SK-N-SH (cell line): ENCODE results near the gene DNAJC10. TPM values are rescaled to one million over a fixed set of nuclear protein-coding genes. Genes with fewer than 3 reads are reported as not detected.
"Not testable (repeated sequence)": the region's sequence is repeated elsewhere in the genome, so short reads cannot be mapped to it uniquely, and the experiment has no call there.

Experiments
- CTCF ChIA-PET: fragments of 300-600, 350-600 bp; formaldehyde crosslinking; extraction: SDS; loops from one replicate; lab custom pipeline; 2021; lab: Yijun Ruan, JAX
- POLR2A ChIA-PET: fragments of 350-600 bp; sonication (Branson Sonifier 250); formaldehyde crosslinking; extraction: SDS; loops from one replicate; lab custom pipeline; 2020; ENCODE audit warnings: antibody characterized with exemption, inconsistent platforms; lab: Yijun Ruan, JAX
- DNase-seq: peaks from one replicate; pipeline ENCODE4 v3.0.0; 2012
- H2AFZ ChIP-seq: fragments of 200-600 bp; sonication (generic); 2 replicates; pipeline ENCODE4 v1.8.1; 2016; ENCODE audit warnings: antibody characterized with exemption, mild to moderate bottlenecking, low read depth
- H3F3A ChIP-seq: fragments of 200-600 bp; sonication (generic); replicated peaks from 2 replicates; pipeline ENCODE3; 2016; ENCODE audit warnings: antibody characterized with exemption, mild to moderate bottlenecking; ENCODE audit not compliant: insufficient read depth
- H3K27ac ChIP-seq, 2 experiments: fragments of 200-500 bp in 1 of 2; fragments of 200-600 bp in 1 of 2; sonication (Bioruptor generic) in 1 of 2; sonication (generic), shearing (Covaris generic) in 1 of 2; 2 replicates each; pipeline versions ENCODE4 v1.5.1 to v1.6.1; 2014 to 2016; ENCODE audit warnings: low read depth in 2 of 2, inconsistent platforms in 1 of 2, low read length in 1 of 2, mild to moderate bottlenecking in 1 of 2, mixed read lengths in 1 of 2
- H3K27me3 ChIP-seq: fragments of 200-600 bp; sonication (generic), shearing (Covaris generic); 2 replicates; pipeline ENCODE4 v1.6.1; 2016; ENCODE audit warnings: mixed run types; ENCODE audit not compliant: insufficient read depth
- H3K36me3 ChIP-seq, 2 experiments: fragments of 200-500 bp in 1 of 2; fragments of 200-600 bp in 1 of 2; sonication (Bioruptor generic) in 1 of 2; sonication (generic) in 1 of 2; replicated peaks in 1 of 2; 2 replicates each; pipeline versions ENCODE3 to v1.5.1; 2014 to 2016; ENCODE audit warnings: low read length in 1 of 2, mild to moderate bottlenecking in 1 of 2; ENCODE audit not compliant: insufficient read depth in 2 of 2, control insufficient read depth in 1 of 2
- H3K4me1 ChIP-seq, 2 experiments: fragments of 200-500 bp in 1 of 2; fragments of 200-600 bp in 1 of 2; sonication (Bioruptor generic) in 1 of 2; sonication (generic), shearing (Covaris generic) in 1 of 2; 2 replicates each; pipeline versions ENCODE4 v1.5.1 to v1.6.1; 2014 to 2016; ENCODE audit warnings: low read depth in 1 of 2, low read length in 1 of 2, mixed run types in 1 of 2; ENCODE audit not compliant: insufficient read depth in 2 of 2, control insufficient read depth in 1 of 2
- H3K4me2 ChIP-seq: fragments of 200-600 bp; sonication (generic), shearing (Covaris generic); 2 replicates; pipeline ENCODE4 v1.6.1; 2017; ENCODE audit warnings: mixed run types
- H3K4me3 ChIP-seq, 2 experiments: fragments of 200-500 bp in 1 of 2; fragments of 200-600 bp in 1 of 2; sonication (Bioruptor generic) in 1 of 2; sonication (generic), shearing (Covaris generic) in 1 of 2; 2 replicates each; pipeline versions ENCODE4 v1.5.1 to v1.8.1; 2014 to 2016; ENCODE audit warnings: low read depth in 2 of 2, inconsistent platforms in 1 of 2, low read length in 1 of 2, mild to moderate bottlenecking in 1 of 2, mixed read lengths in 1 of 2, moderate library complexity in 1 of 2
- H3K79me2 ChIP-seq: fragments of 200-600 bp; sonication (generic); 2 replicates; pipeline ENCODE4 v1.8.1; 2017; ENCODE audit warnings: mild to moderate bottlenecking; ENCODE audit not compliant: insufficient read depth
- H3K9ac ChIP-seq: fragments of 200-600 bp; sonication (generic); 2 replicates; pipeline ENCODE4 v1.6.1; 2017; ENCODE audit warnings: mixed run types
- H3K9me2 ChIP-seq: fragments of 200-600 bp; sonication (generic); 2 replicates; pipeline ENCODE4 v1.6.1; 2017; ENCODE audit warnings: mixed run types
- H3K9me3 ChIP-seq: fragments of 200-600 bp; sonication (generic); 2 replicates; pipeline ENCODE4 v1.6.1; 2017; ENCODE audit warnings: mixed run types, mild to moderate bottlenecking, moderate library complexity
- H4K20me1 ChIP-seq: fragments of 200-600 bp; sonication (generic); 2 replicates; pipeline ENCODE4 v1.6.1; 2017; ENCODE audit warnings: mild to moderate bottlenecking, mixed run types; ENCODE audit not compliant: insufficient read depth
- ELF1 ChIP-seq: IDR thresholded peaks from 2 replicates; pipeline ENCODE4 v1.4.0; 2012
- EP300 ChIP-seq, 2 experiments: IDR thresholded peaks; 2 replicates each; pipeline versions ENCODE4 v1.4.0 to v1.6.1; 2012; ENCODE audit warnings: borderline replicate concordance in 1 of 2, low read depth in 1 of 2, low read length in 1 of 2
- FOSL2 ChIP-seq: IDR thresholded peaks from 2 replicates; pipeline ENCODE4 v1.4.0; 2012; ENCODE audit warnings: low read depth, mild to moderate bottlenecking, moderate library complexity, borderline replicate concordance
- GABPA ChIP-seq: IDR thresholded peaks from 2 replicates; pipeline ENCODE4 v1.4.0; 2012; ENCODE audit warnings: low read depth, mild to moderate bottlenecking
- JUND ChIP-seq: IDR thresholded peaks from 2 replicates; pipeline ENCODE4 v1.4.0; 2012
- NRF1 ChIP-seq: IDR thresholded peaks from 2 replicates; pipeline ENCODE4 v1.6.1; 2012; ENCODE audit warnings: low read depth, mild to moderate bottlenecking, low read length
- RAD21 ChIP-seq: IDR thresholded peaks from 2 replicates; pipeline ENCODE4 v1.6.1; 2012; ENCODE audit warnings: mild to moderate bottlenecking, low read length
- RFX5 ChIP-seq: IDR thresholded peaks from 2 replicates; pipeline ENCODE4 v1.6.1; 2012; ENCODE audit warnings: mild to moderate bottlenecking, improper control_type of control experiment, low read length
- TEAD4 ChIP-seq: IDR thresholded peaks from 2 replicates; pipeline ENCODE4 v1.4.0; 2012; ENCODE audit warnings: mild to moderate bottlenecking, borderline replicate concordance; ENCODE audit not compliant: insufficient read depth
- WGBS: methylation state at CpG from one replicate; pipeline ENCODE4 v1.1.6; 2017; ENCODE audit warnings: low lambda C conversion rate; 5-methylcytosine and 5-hydroxymethylcytosine counted together
- polyA plus RNA-seq, 3 experiments: library from polyadenylated mRNA; depleted of rRNA; stranded (reverse); fragments of >200 nt; gene quantifications; 2 replicates each; pipeline ENCODE4 v1.2.3, GENCODE V29; 2012
- TF ChIP-seq, protein P1 (sequence below): IDR thresholded peaks from 2 replicates; pipeline ENCODE4; 2012
- TF ChIP-seq, protein P2 (sequence below): fragments of 150-350 bp; IDR thresholded peaks from 2 replicates; pipeline ENCODE4 v1.6.1; 2016; ENCODE audit warnings: mild to moderate bottlenecking, low read depth, low read length

The DNAJC10 gene
- polyA plus RNA-seq, 1 of the 3 experiments (the other 2 are of a cell fraction) = 30.8 TPM

GRCh38 chr2:182779323-182779722, 63.3 kb downstream of the DNAJC10 start:
- H2AFZ ChIP-seq = no peak overlapping the region
- TF ChIP-seq, protein P1, sequence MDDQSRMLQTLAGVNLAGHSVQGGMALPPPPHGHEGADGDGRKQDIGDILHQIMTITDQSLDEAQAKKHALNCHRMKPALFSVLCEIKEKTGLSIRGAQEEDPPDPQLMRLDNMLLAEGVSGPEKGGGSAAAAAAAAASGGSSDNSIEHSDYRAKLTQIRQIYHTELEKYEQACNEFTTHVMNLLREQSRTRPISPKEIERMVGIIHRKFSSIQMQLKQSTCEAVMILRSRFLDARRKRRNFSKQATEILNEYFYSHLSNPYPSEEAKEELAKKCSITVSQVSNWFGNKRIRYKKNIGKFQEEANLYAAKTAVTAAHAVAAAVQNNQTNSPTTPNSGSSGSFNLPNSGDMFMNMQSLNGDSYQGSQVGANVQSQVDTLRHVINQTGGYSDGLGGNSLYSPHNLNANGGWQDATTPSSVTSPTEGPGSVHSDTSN = no peak
- TF ChIP-seq JUND (no peak), ELF1 (no peak), EP300 (IDR thresholded peaks at IDR 0.05; ENCODE audit: borderline replicate concordance in 1 of 2, low read depth in 1 of 2, low read length in 1 of 2) (no peak), RFX5 (no peak), NRF1 (no peak), RAD21 (no peak), TEAD4 (no peak), GABPA (no peak), FOSL2 (no peak)
- TF ChIP-seq, protein P2, sequence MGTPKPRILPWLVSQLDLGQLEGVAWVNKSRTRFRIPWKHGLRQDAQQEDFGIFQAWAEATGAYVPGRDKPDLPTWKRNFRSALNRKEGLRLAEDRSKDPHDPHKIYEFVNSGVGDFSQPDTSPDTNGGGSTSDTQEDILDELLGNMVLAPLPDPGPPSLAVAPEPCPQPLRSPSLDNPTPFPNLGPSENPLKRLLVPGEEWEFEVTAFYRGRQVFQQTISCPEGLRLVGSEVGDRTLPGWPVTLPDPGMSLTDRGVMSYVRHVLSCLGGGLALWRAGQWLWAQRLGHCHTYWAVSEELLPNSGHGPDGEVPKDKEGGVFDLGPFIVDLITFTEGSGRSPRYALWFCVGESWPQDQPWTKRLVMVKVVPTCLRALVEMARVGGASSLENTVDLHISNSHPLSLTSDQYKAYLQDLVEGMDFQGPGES = no peak
- no peak overlapping the region for H3K9ac ChIP-seq
- H3K27ac ChIP-seq = no peak overlapping the region
- H3K79me2 ChIP-seq = no peaks in the 10 kb centered on the region
- ChIA-PET POLR2A (no interaction called here), CTCF (interaction anchor here (1.2 to 2.8 kb wide), 3 partner anchors 12 to 201 kb away, joined by 5 to 14 read pairs (median 7); no protein-coding TSS in a partner anchor)
- peaks cover 47 to 58% of the 10 kb centered on the region in 2 experiments for H3K36me3 ChIP-seq
- no peaks in the 10 kb centered on the region for H3K4me1 ChIP-seq
- H3K4me2 ChIP-seq = no peak overlapping the region
- no peaks in the 10 kb centered on the region for H3K9me2 ChIP-seq
- H4K20me1 ChIP-seq = no peaks in the 10 kb centered on the region
- H3K4me3 ChIP-seq = no peak overlapping the region
- WGBS = 100% methylated on average over 1 of the region's 1 CpG
- no peaks in the 10 kb centered on the region for H3K9me3 ChIP-seq
- no peaks in the 10 kb centered on the region for H3F3A ChIP-seq
- DNase-seq = no peak
- no peaks in the 10 kb centered on the region for H3K27me3 ChIP-seq

- H3K4me2 ChIP-seq, H3K4me1 ChIP-seq, H3K9me3 ChIP-seq, H3K27ac ChIP-seq, H3K27me3 ChIP-seq, DNase-seq, H2AFZ ChIP-seq, H3F3A ChIP-seq, H3K9ac ChIP-seq, H3K9me2 ChIP-seq, H3K4me3 ChIP-seq, H4K20me1 ChIP-seq, POLR2A ChIA-PET, H3K79me2 ChIP-seq: not testable (repeated sequence)
- 98% methylated on average over 8 of the region's 8 CpGs for WGBS
- CTCF ChIA-PET = interaction anchor here (1.5 to 10.6 kb wide), 3 partner anchors 17 to 199 kb away, joined by 3 to 153 read pairs (median 14); no protein-coding TSS in a partner anchor
- H3K36me3 ChIP-seq = peaks cover 34 to 45% of the 10 kb centered on the region in 2 experiments
Observed at GRCh38 chr2:182781099-182781498, 65.0 kb downstream of the DNAJC10 start.

DNA sequence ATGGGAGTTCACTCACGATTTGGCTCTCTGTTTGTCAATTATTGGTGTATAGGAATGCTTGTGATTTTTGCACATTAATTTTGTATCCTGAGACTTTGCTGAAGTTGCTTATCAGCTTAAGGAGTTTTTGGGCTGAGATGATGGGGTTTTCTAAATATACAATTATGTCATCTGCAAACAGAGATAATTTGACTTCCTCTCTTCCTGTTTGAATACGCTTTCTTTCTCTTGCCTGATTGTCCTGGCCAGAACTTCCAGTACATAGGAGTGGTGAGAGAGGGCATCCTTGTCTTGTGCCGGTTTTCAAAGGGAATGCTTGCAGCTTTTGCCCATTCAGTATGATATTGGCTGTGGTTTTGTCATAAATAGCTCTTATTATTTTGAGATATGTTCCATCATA, 66.6 kb downstream of the DNAJC10 start:
- DNase-seq, H3K4me1 ChIP-seq, H3K4me3 ChIP-seq, H3F3A ChIP-seq, H3K9ac ChIP-seq, H3K79me2 ChIP-seq, H2AFZ ChIP-seq, H3K27ac ChIP-seq, H4K20me1 ChIP-seq, POLR2A ChIA-PET, H3K9me3 ChIP-seq, H3K27me3 ChIP-seq, H3K4me2 ChIP-seq, H3K9me2 ChIP-seq: not testable (repeated sequence)
- WGBS = 96% methylated on average over 3 of the region's 3 CpGs
- CTCF ChIA-PET = interaction anchor here (1.1 to 10.6 kb wide), 5 partner anchors 10 to 201 kb away, joined by 3 to 153 read pairs (median 3); no protein-coding TSS in a partner anchor
- H3K36me3 ChIP-seq = peaks cover 18 to 29% of the 10 kb centered on the region in 2 experiments
